PC-3 (cell line): ENCODE results near the gene BRD9. TPM values are rescaled to one million over a fixed set of nuclear protein-coding genes. Genes with fewer than 3 reads are reported as not detected.

Source experiments
- ATAC-seq: fragments of 200-7000 bp; cut with Tn5 transposase; 2 replicates; pipeline ENCODE4 v1.9.1; 2020; ENCODE audit warnings: mild to moderate bottlenecking, moderate library complexity
- BruUV-seq: library from RNA; stranded (reverse); fragments of 400-500 nt; replicated peaks from 2 replicates; lab custom pipeline; 2021; lab: Mats Ljungman, UMichigan
- CTCF ChIA-PET: fragments of 300-600 bp; sonication (Branson Sonifier 250); formaldehyde crosslinking; loops from one replicate; lab custom pipeline; 2022; ENCODE audit warnings: antibody characterized with exemption; lab: Charles Lee
- POLR2A ChIA-PET: fragments of 300-600 bp; sonication (Branson Sonifier 250); formaldehyde crosslinking; loops from one replicate; lab custom pipeline; 2022; ENCODE audit warnings: antibody characterized with exemption; ENCODE audit not compliant: unreplicated experiment; lab: Charles Lee
- DNase-seq: peaks from one replicate; pipeline ENCODE4 v3.0.0-alpha.2; 2015
- H2AFZ ChIP-seq: fragments of 300-600 bp; sonication (generic); 2 replicates; pipeline ENCODE4 v1.6.0; 2016; ENCODE audit warnings: antibody characterized with exemption, low read length
- H3F3A ChIP-seq: fragments of 300-600 bp; sonication (generic); one replicate; pipeline ENCODE4 v1.6.0; 2017; ENCODE audit warnings: antibody characterized with exemption, low read length, control low read depth, mild to moderate bottlenecking; ENCODE audit not compliant: unreplicated experiment
- H3K27ac ChIP-seq: fragments of 300-600 bp; sonication (generic); 2 replicates; pipeline ENCODE4 v1.5.1; 2016; ENCODE audit warnings: mild to moderate bottlenecking, low read length
- H3K27me3 ChIP-seq: fragments of 300-600 bp; sonication (generic); 2 replicates; pipeline ENCODE4 v1.6.1; 2016; ENCODE audit warnings: low read length, mixed read lengths
- H3K36me3 ChIP-seq: fragments of 300-600 bp; sonication (generic); 2 replicates; pipeline ENCODE4 v1.6.1; 2016; ENCODE audit warnings: low read depth, mixed run types, low read length, mixed read lengths
- H3K4me1 ChIP-seq: fragments of 300-600 bp; sonication (generic); 2 replicates; pipeline ENCODE4 v1.5.1; 2016; ENCODE audit warnings: low read length; ENCODE audit not compliant: insufficient read depth
- H3K4me2 ChIP-seq: fragments of 300-600 bp; sonication (generic); 2 replicates; pipeline ENCODE4 v1.6.0; 2016; ENCODE audit warnings: low read length
- H3K4me3 ChIP-seq: fragments of 300-600 bp; sonication (generic); 2 replicates; pipeline ENCODE4 v1.5.1; 2016; ENCODE audit warnings: mild to moderate bottlenecking, low read length, mixed read lengths
- H3K79me2 ChIP-seq: fragments of 300-600 bp; sonication (generic); 2 replicates; pipeline ENCODE4 v1.6.1; 2017; ENCODE audit warnings: low read length, mixed read lengths
- H3K9ac ChIP-seq: fragments of 300-600 bp; sonication (generic); 2 replicates; pipeline ENCODE4 v1.6.0; 2016; ENCODE audit warnings: mild to moderate bottlenecking, low read length
- H3K9me2 ChIP-seq: fragments of 300-600 bp; sonication (generic); replicated peaks from 2 replicates; pipeline ENCODE4 v1.6.1; 2016; ENCODE audit warnings: mixed run types, low read length, mixed read lengths
- H3K9me3 ChIP-seq: fragments of 300-600 bp; sonication (generic); 2 replicates; pipeline ENCODE4 v1.6.1; 2016; ENCODE audit warnings: low read length, mixed read lengths
- H4K20me1 ChIP-seq: fragments of 300-600 bp; sonication (generic); 2 replicates; pipeline ENCODE4 v1.6.1; 2016; ENCODE audit warnings: low read length, mixed read lengths
- CTCF ChIP-seq: fragments of 300-600 bp; sonication (generic); conservative IDR thresholded peaks from 2 replicates; pipeline ENCODE4 v1.5.1; 2017; ENCODE audit warnings: antibody characterized with exemption, low read depth, mild to moderate bottlenecking, low read length
- EZH2 ChIP-seq: fragments of 300-600 bp; sonication (generic); IDR thresholded peaks from one replicate; pipeline ENCODE4 v1.6.1; 2017; ENCODE audit warnings: antibody characterized with exemption, mild to moderate bottlenecking, low read length; ENCODE audit not compliant: unreplicated experiment
- EZH2phosphoT487 ChIP-seq: fragments of 300-600 bp; sonication (generic); IDR thresholded peaks from 2 replicates; pipeline ENCODE4 v1.6.1; 2018; ENCODE audit warnings: mild to moderate bottlenecking, antibody characterized with exemption, low read length, borderline replicate concordance
- intact Hi-C: fragments of 100-400 bp; cut with micrococcal nuclease; formaldehyde crosslinking; loops from 2 replicates; pipeline ENCODE4 v1.9.0; 2023
- total RNA-seq: library from RNA; depleted of rRNA; stranded (reverse); fragments of >200 nt; gene quantifications from 2 replicates; pipeline ENCODE4 v1.2.3, GENCODE V29; 2014

The BRD9 gene
- total RNA-seq, 1 experiment from 2014 or later: 50.4 TPM

GRCh38 chr5:886716-887325 lies 5.8 kb downstream of the BRD9 start:
- H3K9ac ChIP-seq: no peak overlapping the region
- no peaks in the 10 kb centered on the region for H3F3A ChIP-seq
- BruUV-seq: no TSS peak
- peaks cover 91% of the 10 kb centered on the region for H3K36me3 ChIP-seq
- TF ChIP-seq EZH2 (no peak), CTCF (no peak), EZH2phosphoT487 (no peak)
- peaks cover 36% of the 10 kb centered on the region for H4K20me1 ChIP-seq
- H3K4me3 ChIP-seq: no peak overlapping the region
- no peak overlapping the region for H3K4me2 ChIP-seq
- no peaks in the 10 kb centered on the region for H3K9me3 ChIP-seq
- CTCF ChIA-PET: no interaction called here
- no peak overlapping the region for H2AFZ ChIP-seq
- ATAC-seq (no peak), DNase-seq (no peak)
- intact Hi-C loops: no loop called here
- H3K27ac ChIP-seq: no peak overlapping the region
- H3K4me1 ChIP-seq: peaks cover 10% of the 10 kb centered on the region
- H3K27me3 ChIP-seq: no peaks in the 10 kb centered on the region
- no peaks in the 10 kb centered on the region for H3K9me2 ChIP-seq
- peaks cover 99% of the 10 kb centered on the region for H3K79me2 ChIP-seq
- POLR2A ChIA-PET: no interaction called here

GRCh38 chr5:886036-886435 lies 6.6 kb downstream of the BRD9 start:
- H3K9me3 ChIP-seq: no peaks in the 10 kb centered on the region
- H3K9ac ChIP-seq: no peak overlapping the region
- POLR2A ChIA-PET: no interaction called here
- CTCF ChIA-PET: interaction anchor here (0.7 kb wide), 1 partner anchor 15 kb away, joined by 3 read pairs; no protein-coding TSS in a partner anchor
- H3K27ac ChIP-seq: no peak overlapping the region
- DNase-seq: no peak
- ATAC-seq: no peak
- H3K4me2 ChIP-seq: no peak overlapping the region
- no peak overlapping the region for H3K4me3 ChIP-seq
- H2AFZ ChIP-seq: no peak overlapping the region
- peaks cover 99% of the 10 kb centered on the region for H3K36me3 ChIP-seq
- peaks cover 9% of the 10 kb centered on the region for H3K4me1 ChIP-seq
- no TSS peak for BruUV-seq
- H3K9me2 ChIP-seq: no peaks in the 10 kb centered on the region
- H3K27me3 ChIP-seq: no peaks in the 10 kb centered on the region
- H3K79me2 ChIP-seq: peaks cover 99% of the 10 kb centered on the region
- no peak for TF ChIP-seq CTCF
- TF ChIP-seq EZH2: no peak
- no peak for TF ChIP-seq EZH2phosphoT487
- intact Hi-C loops: no loop called here
- H4K20me1 ChIP-seq: peaks cover 36% of the 10 kb centered on the region
- no peaks in the 10 kb centered on the region for H3F3A ChIP-seq

- no TSS peak for BruUV-seq
- no peak for DNase-seq
- no peak overlapping the region for H3K4me3 ChIP-seq
- peaks cover 97% of the 10 kb centered on the region for H3K79me2 ChIP-seq
- no peaks in the 10 kb centered on the region for H3K27me3 ChIP-seq
- H3K9ac ChIP-seq: no peak overlapping the region
- peaks cover 98% of the 10 kb centered on the region for H3K36me3 ChIP-seq
- ATAC-seq: no peak
- TF ChIP-seq CTCF (no peak), EZH2phosphoT487 (no peak), EZH2 (no peak)
- H3K9me2 ChIP-seq: no peaks in the 10 kb centered on the region
- H3K27ac ChIP-seq: no peak overlapping the region
- no peak overlapping the region for H3K4me2 ChIP-seq
- H2AFZ ChIP-seq: no peak overlapping the region
- H3K9me3 ChIP-seq: no peaks in the 10 kb centered on the region
- H3F3A ChIP-seq: no peaks in the 10 kb centered on the region
- peaks cover 32% of the 10 kb centered on the region for H4K20me1 ChIP-seq
- ChIA-PET POLR2A (no interaction called here), CTCF (interaction anchor here (0.7 kb wide), 1 partner anchor 15 kb away, joined by 3 read pairs; no protein-coding TSS in a partner anchor)
- intact Hi-C loops: no loop called here
- H3K4me1 ChIP-seq: peaks cover 4% of the 10 kb centered on the region
Observed at GRCh38 chr5:885529-885928, 7.1 kb downstream of the BRD9 start.
